AG20443 (cell line): ENCODE measurements around the gene SERINC1.

Experiments
- DNase-seq: peaks from one replicate; pipeline ENCODE4 v3.0.0; 2012; ENCODE audit warnings: low spot score, mixed read lengths

Gene SERINC1

DNA sequence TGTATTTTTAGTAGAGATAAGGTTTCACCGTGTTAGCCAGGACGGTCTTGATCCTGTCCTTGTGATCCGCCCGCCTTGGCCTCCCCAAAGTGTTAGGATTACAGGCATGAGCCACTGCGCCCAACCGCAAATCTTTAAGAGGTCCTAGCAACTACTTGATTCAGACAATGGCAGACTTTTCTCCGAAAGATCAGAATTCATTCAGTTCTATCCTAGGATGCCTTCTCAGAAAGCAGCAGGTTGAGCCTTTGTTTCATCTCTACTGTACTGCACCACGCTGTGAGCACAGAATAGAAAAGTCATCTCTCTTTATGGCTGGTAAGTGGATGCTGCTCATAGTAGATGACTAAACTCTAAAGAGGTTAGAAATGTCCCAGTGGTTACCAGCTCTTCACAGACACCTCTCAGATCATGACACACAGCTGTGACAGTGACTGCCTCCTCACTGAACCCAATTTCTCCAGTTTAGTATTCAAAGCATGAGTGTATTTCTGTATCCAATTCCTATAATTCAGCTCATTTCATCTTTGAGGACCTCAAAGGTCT, 78.2 kb downstream of the SERINC1 start:
- no peak for DNase-seq
